PC-3 (cell line): ENCODE measurements around the gene TRIM44.

Source experiments
- CTCF ChIP-seq: fragments of 300-600 bp; sonication (generic); conservative IDR thresholded peaks from 2 replicates; pipeline ENCODE4 v1.5.1; 2017; ENCODE audit warnings: antibody characterized with exemption, low read depth, mild to moderate bottlenecking, low read length
- EZH2 ChIP-seq: fragments of 300-600 bp; sonication (generic); IDR thresholded peaks from one replicate; pipeline ENCODE4 v1.6.1; 2017; ENCODE audit warnings: antibody characterized with exemption, mild to moderate bottlenecking, low read length; ENCODE audit not compliant: unreplicated experiment
- EZH2phosphoT487 ChIP-seq: fragments of 300-600 bp; sonication (generic); IDR thresholded peaks from 2 replicates; pipeline ENCODE4 v1.6.1; 2018; ENCODE audit warnings: mild to moderate bottlenecking, antibody characterized with exemption, low read length, borderline replicate concordance

GRCh38 chr11:35791088-35791958 is 128.7 kb downstream of the TRIM44 start:
- no peak for TF ChIP-seq CTCF
- TF ChIP-seq EZH2: no peak
- no peak for TF ChIP-seq EZH2phosphoT487
